H1 (cell line): ENCODE measurements around the gene ULK2. TPM values are rescaled to one million over a fixed set of nuclear protein-coding genes. Genes with fewer than 3 reads are reported as not detected.
A peak's percentile ranks its signal among the peaks of the same experiment; 100 is the strongest.

Source experiments
- CTCF ChIA-PET: fragments of 300-600 bp; sonication (Branson Sonifier 250); formaldehyde crosslinking; loops from one replicate; lab custom pipeline; 2021; ENCODE audit not compliant: partially characterized antibody; lab: Charles Lee
- POLR2A ChIA-PET: fragments of 300-600 bp; sonication (Branson Sonifier 250); formaldehyde crosslinking; loops from one replicate; lab custom pipeline; 2021; ENCODE audit warnings: inconsistent platforms; ENCODE audit not compliant: partially characterized antibody; lab: Charles Lee
- DNase-seq, 2 experiments: peaks; one replicate each; pipeline versions ENCODE4 v3.0.0 to v3.0.0-alpha.2; 2010 to 2022; ENCODE audit warnings: low spot score in 2 of 2, low read depth in 1 of 2, mixed read lengths in 1 of 2
- FAIRE-seq: peaks from 2 replicates; lab custom pipeline; 2011; peaks lifted over from hg19 to GRCh38; lab: Jason Lieb, UNC
- H2AFZ ChIP-seq: 2 replicates; pipeline ENCODE4 v1.8.1; 2012; ENCODE audit warnings: low read length, inconsistent platforms
- H2AK5ac ChIP-seq: 2 replicates; pipeline ENCODE4 v1.6.1; 2013; ENCODE audit warnings: low read depth, low read length
- H2BK120ac ChIP-seq: replicated peaks from 2 replicates; pipeline ENCODE3; 2013; ENCODE audit warnings: low read depth, low read length, inconsistent platforms
- H2BK12ac ChIP-seq: 2 replicates; pipeline ENCODE4 v1.6.1; 2013; ENCODE audit warnings: low read depth, low read length
- H2BK15ac ChIP-seq: 2 replicates; pipeline ENCODE4 v1.6.1; 2013; ENCODE audit warnings: low read length
- H2BK20ac ChIP-seq: 2 replicates; pipeline ENCODE4 v1.6.1; 2013; ENCODE audit warnings: low read length
- H2BK5ac ChIP-seq: 2 replicates; pipeline ENCODE4 v1.6.1; 2013; ENCODE audit warnings: low read depth, low read length
- H3K14ac ChIP-seq: 2 replicates; pipeline ENCODE4 v1.6.1; 2013; ENCODE audit warnings: inconsistent platforms; ENCODE audit not compliant: insufficient read length
- H3K18ac ChIP-seq: 2 replicates; pipeline ENCODE4 v1.6.1; 2013; ENCODE audit warnings: low read length; ENCODE audit errors: extremely low read depth
- H3K23ac ChIP-seq: 2 replicates; pipeline ENCODE4 v1.6.1; 2013; ENCODE audit warnings: inconsistent platforms; ENCODE audit not compliant: insufficient read length
- H3K23me2 ChIP-seq: 2 replicates; pipeline ENCODE4 v1.6.1; 2013; ENCODE audit warnings: low read depth, low read length
- H3K27ac ChIP-seq: 2 replicates; pipeline ENCODE4 v1.6.1; 2011; ENCODE audit warnings: low read depth, low read length, inconsistent platforms
- H3K27me3 ChIP-seq, 4 experiments: replicated peaks in 1 of 4; 1 replicate in 1 of 4; 2 replicates in 3 of 4; pipeline versions ENCODE4 v1.6.1 to v1.8.1; 2011 to 2013; ENCODE audit warnings: low read length in 3 of 4, mild to moderate bottlenecking in 3 of 4, inconsistent platforms in 2 of 4, mixed read lengths in 2 of 4, moderate library complexity in 1 of 4; ENCODE audit not compliant: control insufficient read depth in 3 of 4, insufficient read depth in 3 of 4; ENCODE audit errors: extremely low read depth in 1 of 4
- H3K36me3 ChIP-seq, 4 experiments: 2 replicates each; pipeline versions ENCODE4 v1.6.1 to v1.8.1; 2011 to 2013; ENCODE audit warnings: mild to moderate bottlenecking in 4 of 4, low read length in 3 of 4, moderate library complexity in 2 of 4, control low read depth in 1 of 4, inconsistent platforms in 1 of 4; ENCODE audit not compliant: insufficient read depth in 4 of 4, control insufficient read depth in 2 of 4
- H3K4ac ChIP-seq: replicated peaks from 2 replicates; pipeline ENCODE3; 2013; ENCODE audit warnings: low read length, low read depth, mixed read lengths, inconsistent platforms; ENCODE audit not compliant: insufficient read length
- H3K4me1 ChIP-seq, 4 experiments: replicated peaks in 1 of 4; 1 replicate in 1 of 4; 2 replicates in 3 of 4; pipeline versions ENCODE4 v1.6.1 to v1.8.1; 2011 to 2013; ENCODE audit warnings: low read length in 3 of 4, inconsistent platforms in 2 of 4, mixed read lengths in 1 of 4; ENCODE audit not compliant: insufficient read depth in 4 of 4, control insufficient read depth in 3 of 4
- H3K4me2 ChIP-seq, 2 experiments: 2 replicates each; pipeline versions ENCODE4 v1.6.1 to v1.8.1; 2011 to 2013; ENCODE audit warnings: low read depth in 2 of 2, low read length in 2 of 2, control low read depth in 1 of 2, inconsistent platforms in 1 of 2, mild to moderate bottlenecking in 1 of 2; ENCODE audit not compliant: insufficient read depth in 1 of 2
- H3K4me3 ChIP-seq, 4 experiments: fragments of 200-600, 300-600 bp in 1 of 4; sonication (generic), shearing (Covaris generic), sonication (Bioruptor Twin) in 1 of 4; 2 replicates each; pipeline versions ENCODE4 v1.5.1 to v1.8.1; 2011 to 2016; ENCODE audit warnings: low read length in 4 of 4, low read depth in 3 of 4, control low read depth in 2 of 4, inconsistent platforms in 2 of 4, mild to moderate bottlenecking in 2 of 4, mixed read lengths in 1 of 4, moderate library complexity in 1 of 4; ENCODE audit not compliant: insufficient read depth in 2 of 4; ENCODE audit errors: extremely low read depth in 1 of 4
- H3K56ac ChIP-seq: replicated peaks from 2 replicates; pipeline ENCODE3; 2013; ENCODE audit warnings: low read depth, mild to moderate bottlenecking, mixed read lengths, low read length, inconsistent platforms; ENCODE audit not compliant: insufficient read length
- H3K79me1 ChIP-seq: 2 replicates; pipeline ENCODE4 v1.6.1; 2013; ENCODE audit warnings: low read depth, low read length, control low read depth
- H3K79me2 ChIP-seq, 2 experiments: 2 replicates each; pipeline versions ENCODE4 v1.6.1 to v1.8.1; 2012 to 2013; ENCODE audit warnings: low read length in 2 of 2, mild to moderate bottlenecking in 2 of 2, inconsistent platforms in 1 of 2; ENCODE audit not compliant: insufficient read depth in 2 of 2, control insufficient read depth in 1 of 2
- H3K9ac ChIP-seq, 4 experiments: replicated peaks in 1 of 4; 1 replicate in 1 of 4; 2 replicates in 3 of 4; pipeline versions ENCODE4 v1.6.1 to v1.8.1; 2011 to 2013; ENCODE audit warnings: low read depth in 3 of 4, low read length in 3 of 4, control low read depth in 2 of 4, mild to moderate bottlenecking in 2 of 4, moderate library complexity in 2 of 4, inconsistent platforms in 1 of 4; ENCODE audit errors: extremely low read depth in 1 of 4
- H3K9me3 ChIP-seq, 2 experiments: 2 replicates each; pipeline versions ENCODE4 v1.6.1 to v1.8.1; 2012 to 2013; ENCODE audit warnings: mild to moderate bottlenecking in 2 of 2, moderate library complexity in 2 of 2, control low read depth in 1 of 2, inconsistent platforms in 1 of 2, low read depth in 1 of 2, low read length in 1 of 2, mixed read lengths in 1 of 2; ENCODE audit not compliant: insufficient read depth in 2 of 2
- H4K20me1 ChIP-seq, 2 experiments: replicated peaks in 1 of 2; 2 replicates each; pipeline versions ENCODE3 to v1.8.1; 2011 to 2013; ENCODE audit warnings: inconsistent platforms in 2 of 2, low read length in 2 of 2, mild to moderate bottlenecking in 1 of 2; ENCODE audit not compliant: insufficient read depth in 2 of 2, control insufficient read depth in 1 of 2
- H4K5ac ChIP-seq: 2 replicates; pipeline ENCODE4 v1.6.1; 2013; ENCODE audit warnings: low read length, low read depth, mixed read lengths, inconsistent platforms; ENCODE audit not compliant: insufficient read length
- H4K8ac ChIP-seq: 2 replicates; pipeline ENCODE4 v1.8.0; 2013; ENCODE audit warnings: mild to moderate bottlenecking, moderate library complexity, low read length, inconsistent platforms; ENCODE audit not compliant: insufficient read depth; ENCODE audit errors: extremely low read depth
- H4K91ac ChIP-seq: replicated peaks from 2 replicates; pipeline ENCODE3; 2013; ENCODE audit warnings: low read length, mixed read lengths, inconsistent platforms; ENCODE audit not compliant: insufficient read length
- CBX5 ChIP-seq: fragments of 300-800, 300-1000 bp; sonication (generic); IDR thresholded peaks from 2 replicates; pipeline ENCODE4 v1.7.1; 2016; ENCODE audit warnings: antibody characterized with exemption, low read length, low read depth
- POU5F1 ChIP-seq: IDR thresholded peaks from 2 replicates; pipeline ENCODE4 v1.6.1; 2011; ENCODE audit warnings: low read depth, mild to moderate bottlenecking, low read length, moderate library complexity
- SIRT6 ChIP-seq: IDR thresholded peaks from one replicate; pipeline ENCODE4 v1.7.1; 2012; ENCODE audit warnings: low read length, inconsistent platforms
- SP4 ChIP-seq: IDR thresholded peaks from 2 replicates; pipeline ENCODE4 v1.6.1; 2012; ENCODE audit warnings: low read length, inconsistent platforms
- USF2 ChIP-seq: IDR thresholded peaks from 2 replicates; pipeline ENCODE4 v1.6.1; 2011; ENCODE audit warnings: low read length, improper control_type of control experiment
- WGBS, 2 experiments: shearing (Covaris generic) in 1 of 2; methylation state at CpG; one replicate each; pipeline versions ENCODE4 v1.1.6 to v1.1.7; 2013 to 2015; ENCODE audit warnings: low lambda C conversion rate in 2 of 2, mixed read lengths in 2 of 2, inconsistent platforms in 1 of 2, low coverage in 1 of 2, missing lambda C conversion rate in 1 of 2; ENCODE audit not compliant: insufficient replicate concordance in 2 of 2, insufficient coverage in 1 of 2, insufficient read length in 1 of 2; ENCODE audit errors: extremely low coverage in 1 of 2, missing lambda C conversion rate in 1 of 2; 5-methylcytosine and 5-hydroxymethylcytosine counted together
- polyA plus RNA-seq, 7 experiments: library from polyadenylated mRNA; depleted of rRNA in 3 of 7; stranded (reverse) in 5 of 7; unstranded in 2 of 7; fragments of >200 nt in 5 of 7; fragments of 200-250 nt in 2 of 7; gene quantifications; 1 replicate in 5 of 7; 2 replicates in 1 of 7; 4 replicates in 1 of 7; pipeline versions ENCODE4 v1.2.1 to v1.2.3, GENCODE V29; 2011 to 2013; ENCODE audit warnings: missing spikeins in 2 of 7, mixed read lengths in 2 of 7
- total RNA-seq: library from RNA; stranded (reverse); fragmentation: NEBNext Ultra II Directional; extraction: Animal tissue kit (Norgen Biotek cat#: 25700); gene quantifications from 2 replicates; pipeline ENCODE4 v1.2.1, GENCODE V29; 2021

The ULK2 gene
- total and polyA plus RNA-seq, 2 of the 8 experiments (the other 6 are each of a cell fraction or from before 2014, with no cell fraction given), result 5.3 to 9.8 TPM

GRCh38 chr17:19780846-19781245 is 86.9 kb downstream of the ULK2 start:
- Histone ChIP-seq H3K4ac (no peak overlapping the region), H2BK12ac (no peak overlapping the region), H3K79me2 (no peaks in the 10 kb centered on the region), H3K4me1 (no peaks in the 10 kb centered on the region), H3K4me2 (no peak overlapping the region), H3K9me3 (no peaks in the 10 kb centered on the region), H3K9ac (no peak overlapping the region), H3K56ac (no peak overlapping the region), H3K36me3 (no peaks in the 10 kb centered on the region), H3K14ac (no peak overlapping the region), H2BK120ac (no peak overlapping the region), H3K4me3 (no peak overlapping the region), H3K27me3 (no peaks in the 10 kb centered on the region; a peak in 1 of 7 replicates), H2BK5ac (no peak overlapping the region), H3K23ac (no peak overlapping the region), H4K5ac (no peak overlapping the region), H2AK5ac (no peak overlapping the region), H4K8ac (no peak overlapping the region), H4K91ac (no peak overlapping the region), H3K23me2 (no peaks in the 10 kb centered on the region), H3K27ac (no peak overlapping the region), H2BK15ac (no peak overlapping the region), H3K18ac (no peak overlapping the region), H2AFZ (no peak overlapping the region), H2BK20ac (no peak overlapping the region), H4K20me1 (no peaks in the 10 kb centered on the region), H3K79me1 (no peaks in the 10 kb centered on the region)
- POLR2A ChIA-PET, result interaction anchor here (1.0 to 1.7 kb wide), 2 partner anchors 10 to 44 kb away, joined by 3 to 4 read pairs; no protein-coding TSS in a partner anchor
- FAIRE-seq (no peak), DNase-seq (peak in 1 of 2 experiments; percentile 29)
- WGBS, 2 experiments, result 95% methylated on average over 4 of the region's 4 CpGs; no CpG with 5 or more reads in 1 of the 2 experiments
- CTCF ChIA-PET, result interaction anchor here (1.1 to 1.9 kb wide), 3 partner anchors 8 to 17 kb away, joined by 3 to 4 read pairs (median 3); no protein-coding TSS in a partner anchor
- TF ChIP-seq CBX5 (no peak), SIRT6 (no peak), SP4 (no peak), USF2 (no peak), POU5F1 (no peak)
